BLaER1 (cell line): ENCODE results near the gene OXSR1.
A peak's percentile ranks its signal among the peaks of the same experiment; 100 is the strongest.
"Not testable (repeated sequence)": the region's sequence is repeated elsewhere in the genome, so short reads cannot be mapped to it uniquely, and the experiment has no call there.

ENCODE experiments used
- H3K27ac ChIP-seq: shearing (Covaris generic); formaldehyde crosslinking; 2 replicates; pipeline ENCODE4 v1.8.1; 2022
- H3K27me3 ChIP-seq: shearing (Covaris generic); formaldehyde crosslinking; 2 replicates; pipeline ENCODE4 v1.8.1; 2022
- H3K36me3 ChIP-seq: shearing (Covaris generic); formaldehyde crosslinking; 2 replicates; pipeline ENCODE4 v1.8.1; 2022
- H3K4me1 ChIP-seq: shearing (Covaris generic); formaldehyde crosslinking; 2 replicates; pipeline ENCODE4 v1.8.1; 2022
- H3K4me2 ChIP-seq: shearing (Covaris generic); formaldehyde crosslinking; 2 replicates; pipeline ENCODE4 v1.8.1; 2022
- H3K4me3 ChIP-seq: shearing (Covaris generic); formaldehyde crosslinking; 2 replicates; pipeline ENCODE4 v1.8.1; 2022
- H3K9ac ChIP-seq: shearing (Covaris generic); formaldehyde crosslinking; 2 replicates; pipeline ENCODE4 v1.8.1; 2022
- H3K9me3 ChIP-seq: shearing (Covaris generic); formaldehyde crosslinking; 2 replicates; pipeline ENCODE4 v1.8.1; 2022
- H4K20me1 ChIP-seq: shearing (Covaris generic); formaldehyde crosslinking; 2 replicates; pipeline ENCODE4 v1.8.1; 2022
- Cebpa-rat ChIP-seq: shearing (Covaris generic); IDR thresholded peaks from 2 replicates; pipeline ENCODE4 v1.8.1; 2022

The OXSR1 gene

DNA sequence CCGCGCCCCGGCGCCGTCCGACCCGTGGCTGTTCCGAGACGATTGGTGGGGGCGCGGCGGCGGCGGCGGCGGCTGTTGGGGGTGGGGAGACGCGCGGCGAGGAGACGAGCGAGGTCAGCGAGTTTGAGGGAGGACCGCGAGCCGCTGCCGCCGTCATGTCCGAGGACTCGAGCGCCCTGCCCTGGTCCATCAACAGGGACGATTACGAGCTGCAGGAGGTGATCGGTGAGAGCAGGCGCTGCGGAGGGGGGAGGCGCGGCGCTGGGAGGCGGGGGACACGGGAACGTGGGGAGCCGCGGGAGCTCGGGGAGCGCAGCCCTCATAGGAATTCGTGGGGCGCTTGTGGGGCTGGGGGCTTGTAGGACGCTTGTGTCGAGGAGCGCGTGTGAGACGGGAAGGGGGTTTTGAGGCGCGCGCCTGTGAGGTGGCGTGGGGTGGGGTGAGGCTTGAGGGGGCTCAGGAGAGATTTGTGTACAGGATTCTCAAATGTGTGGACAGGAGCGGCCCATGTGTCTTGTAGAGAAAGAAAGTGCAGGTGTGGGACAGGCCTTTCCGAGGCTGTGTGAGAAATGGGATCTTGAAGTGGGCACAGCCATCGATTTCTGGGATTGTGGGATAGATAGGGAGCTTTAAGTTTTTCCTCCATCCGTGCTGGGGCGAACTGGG, 518 bp downstream of the OXSR1 start:
- Histone ChIP-seq H3K9me3 (no peaks in the 10 kb centered on the region), H3K4me2 (peak overlapping the region; percentile 98), H4K20me1 (peaks cover 47% of the 10 kb centered on the region), H3K4me1 (peaks cover 36% of the 10 kb centered on the region), H3K36me3 (0 out of 2 replicates have a peak, but pooled peaks cover 5% of the 10 kb centered on the region), H3K9ac (peak overlapping the region; percentile 97), H3K4me3 (peak overlapping the region; percentile 97), H3K27me3 (no peaks in the 10 kb centered on the region), H3K27ac (peak overlapping the region; percentile 99)
- no peak for TF ChIP-seq Cebpa-rat

DNA sequence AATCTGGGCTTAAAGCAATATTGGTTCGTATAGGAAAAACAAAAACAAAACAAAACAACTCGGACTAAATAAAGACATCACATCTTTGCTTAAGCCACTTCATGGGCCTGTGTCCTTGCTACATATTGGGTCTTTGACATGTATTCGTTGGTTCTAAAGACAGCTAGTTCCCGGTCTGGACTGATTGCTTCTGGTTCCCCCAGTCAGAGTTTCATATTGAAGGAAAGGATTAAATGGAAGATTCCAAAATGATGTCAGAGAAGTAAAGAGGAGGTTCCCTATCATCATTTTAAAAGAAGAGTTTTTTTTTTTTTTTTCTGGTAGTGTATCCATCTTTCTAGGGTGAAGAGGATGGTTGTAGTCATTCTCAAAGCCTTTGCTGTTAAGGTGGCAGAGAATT, 2.3 kb downstream of the OXSR1 start:
- peaks cover 65% of the 10 kb centered on the region for H4K20me1 ChIP-seq
- no peaks in the 10 kb centered on the region for H3K27me3 ChIP-seq
- H3K4me2 ChIP-seq, result peak overlapping the region; percentile 98
- peaks cover 36% of the 10 kb centered on the region for H3K4me1 ChIP-seq
- 0 out of 2 replicates have a peak, but pooled peaks cover 5% of the 10 kb centered on the region for H3K36me3 ChIP-seq
- H3K4me3 ChIP-seq, result no peak overlapping the region
- H3K9me3 ChIP-seq, result no peaks in the 10 kb centered on the region
- H3K9ac ChIP-seq, result no peak overlapping the region
- no peak for TF ChIP-seq Cebpa-rat
- H3K27ac ChIP-seq, result no peak overlapping the region

DNA sequence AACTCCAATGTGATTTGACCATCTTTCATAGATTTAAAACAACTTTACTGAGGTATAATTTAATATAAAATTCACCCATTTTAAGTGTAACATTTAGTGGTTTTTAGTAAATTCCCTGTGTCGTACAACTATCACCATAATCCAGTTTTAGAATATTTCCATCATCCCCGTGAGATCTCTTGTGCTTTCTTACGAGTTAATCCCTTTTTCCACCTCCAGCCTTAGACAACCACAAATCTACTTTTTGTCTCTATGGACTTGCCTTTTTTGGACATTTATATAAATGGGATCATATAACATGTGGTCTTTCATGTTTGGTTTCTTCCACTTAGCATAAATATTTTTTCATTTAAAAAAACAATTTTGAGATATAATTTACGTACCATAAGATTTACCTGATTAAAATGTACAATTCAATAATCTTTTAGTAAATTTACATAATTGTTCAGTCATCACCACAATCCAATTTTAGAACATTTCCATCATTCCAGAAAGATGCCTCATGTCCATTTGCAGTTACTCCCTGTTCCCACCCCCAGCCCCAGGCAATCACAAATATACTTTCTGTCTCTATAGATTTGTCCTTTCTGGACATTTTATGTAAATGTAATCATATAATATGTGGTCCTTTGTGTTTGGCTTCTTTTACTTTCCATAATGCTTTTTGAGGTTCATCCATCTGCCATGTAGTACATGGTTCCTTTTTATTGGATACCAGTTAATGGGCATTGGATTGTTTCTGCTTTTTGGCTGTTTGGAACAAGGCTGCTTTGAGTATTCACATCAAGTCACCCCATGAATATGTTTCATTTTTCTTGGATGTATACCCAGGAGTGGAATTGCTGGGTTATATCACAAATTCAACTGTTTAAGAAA, 3.1 kb downstream of the OXSR1 start:
- no peak overlapping the region for H3K27ac ChIP-seq
- H3K27me3 ChIP-seq, result no peaks in the 10 kb centered on the region
- peaks cover 73% of the 10 kb centered on the region for H4K20me1 ChIP-seq
- TF ChIP-seq Cebpa-rat, result no peak
- H3K4me1 ChIP-seq, result peaks cover 36% of the 10 kb centered on the region
- H3K9me3 ChIP-seq, result no peaks in the 10 kb centered on the region
- H3K4me2 ChIP-seq, result 0 out of 2 replicates have a peak overlapping the region, but pooled peaks have one; percentile 98
- no peak overlapping the region for H3K4me3 ChIP-seq
- H3K9ac ChIP-seq, result no peak overlapping the region
- H3K36me3 ChIP-seq, result 0 out of 2 replicates have a peak, but pooled peaks cover 5% of the 10 kb centered on the region

DNA sequence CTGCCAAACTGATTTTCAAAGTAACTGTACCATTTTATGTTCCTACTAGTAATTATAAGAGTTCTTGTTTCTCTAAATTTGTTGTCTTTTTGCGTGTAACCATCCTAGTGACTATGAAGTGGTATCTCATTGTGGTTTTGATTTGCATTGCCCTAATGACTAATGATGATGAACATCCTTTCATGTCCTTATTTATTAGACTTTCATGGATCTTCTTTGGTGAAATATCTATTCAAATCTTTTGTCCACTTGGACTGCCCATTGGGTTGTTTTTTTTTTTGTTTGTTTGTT, 3.6 kb downstream of the OXSR1 start:
- H3K4me3 ChIP-seq, result no peak overlapping the region
- no peak overlapping the region for H3K27ac ChIP-seq
- no peaks in the 10 kb centered on the region for H3K27me3 ChIP-seq
- H3K4me1 ChIP-seq, result peaks cover 34% of the 10 kb centered on the region
- peaks cover 78% of the 10 kb centered on the region for H4K20me1 ChIP-seq
- no peak overlapping the region for H3K9ac ChIP-seq
- H3K4me2 ChIP-seq, result no peak overlapping the region
- no peaks in the 10 kb centered on the region for H3K9me3 ChIP-seq
- TF ChIP-seq Cebpa-rat, result no peak
- H3K36me3 ChIP-seq, result 0 out of 2 replicates have a peak, but pooled peaks cover 5% of the 10 kb centered on the region

DNA sequence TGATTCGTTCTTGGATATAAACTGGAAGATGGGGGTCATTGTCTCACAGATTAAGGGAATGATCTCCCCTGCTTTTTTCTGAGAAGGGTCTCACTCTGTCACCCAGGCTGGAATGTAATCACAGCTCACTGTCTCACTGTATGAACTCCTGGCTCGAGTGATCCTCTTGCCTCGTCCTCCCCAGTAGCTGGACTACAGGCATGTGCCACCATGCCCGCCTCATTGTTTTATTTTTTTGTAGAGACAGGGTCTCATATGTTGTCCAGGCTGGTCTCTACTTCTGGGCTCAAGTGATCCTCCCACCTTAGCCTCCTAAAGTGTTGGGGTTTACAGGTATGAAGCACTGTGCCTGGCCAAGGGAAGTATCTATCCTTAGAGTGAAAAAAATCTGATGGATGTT, 5.4 kb downstream of the OXSR1 start:
- Histone ChIP-seq H3K36me3 (0 out of 2 replicates have a peak, but pooled peaks cover 5% of the 10 kb centered on the region), H4K20me1 (peaks cover 96% of the 10 kb centered on the region), H3K4me3 (no peak overlapping the region), H3K27ac (no peak overlapping the region), H3K27me3 (no peaks in the 10 kb centered on the region), H3K9me3 (no peaks in the 10 kb centered on the region), H3K4me2 (no peak overlapping the region), H3K9ac (no peak overlapping the region), H3K4me1 (peaks cover 28% of the 10 kb centered on the region)
- no peak for TF ChIP-seq Cebpa-rat

DNA sequence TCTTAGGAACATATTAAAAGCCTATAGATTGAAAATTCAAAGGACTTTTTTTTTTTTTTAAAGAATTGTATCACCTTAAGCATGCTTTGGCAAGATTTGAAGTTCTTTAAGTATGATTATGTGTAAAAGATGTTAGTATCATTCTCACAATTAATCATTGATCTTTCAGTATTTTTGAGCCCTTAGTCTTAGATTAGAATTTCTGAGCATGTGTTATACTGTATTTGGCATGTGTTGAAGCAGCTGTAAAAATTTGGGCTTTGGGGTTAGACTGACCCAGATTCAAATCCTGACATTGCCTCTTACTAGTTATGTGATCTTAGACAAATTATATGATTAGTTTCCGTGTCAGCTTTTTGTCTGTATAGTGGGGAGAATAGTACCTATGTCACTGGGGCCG, 6.3 kb downstream of the OXSR1 start:
- TF ChIP-seq Cebpa-rat, result no peak
- Histone ChIP-seq H3K4me1 (peaks cover 22% of the 10 kb centered on the region), H3K27ac (no peak overlapping the region), H4K20me1 (peaks cover 99% of the 10 kb centered on the region), H3K36me3 (0 out of 2 replicates have a peak, but pooled peaks cover 5% of the 10 kb centered on the region), H3K4me3 (no peak overlapping the region), H3K9me3 (no peaks in the 10 kb centered on the region), H3K4me2 (no peak overlapping the region), H3K27me3 (no peaks in the 10 kb centered on the region), H3K9ac (no peak overlapping the region)

DNA sequence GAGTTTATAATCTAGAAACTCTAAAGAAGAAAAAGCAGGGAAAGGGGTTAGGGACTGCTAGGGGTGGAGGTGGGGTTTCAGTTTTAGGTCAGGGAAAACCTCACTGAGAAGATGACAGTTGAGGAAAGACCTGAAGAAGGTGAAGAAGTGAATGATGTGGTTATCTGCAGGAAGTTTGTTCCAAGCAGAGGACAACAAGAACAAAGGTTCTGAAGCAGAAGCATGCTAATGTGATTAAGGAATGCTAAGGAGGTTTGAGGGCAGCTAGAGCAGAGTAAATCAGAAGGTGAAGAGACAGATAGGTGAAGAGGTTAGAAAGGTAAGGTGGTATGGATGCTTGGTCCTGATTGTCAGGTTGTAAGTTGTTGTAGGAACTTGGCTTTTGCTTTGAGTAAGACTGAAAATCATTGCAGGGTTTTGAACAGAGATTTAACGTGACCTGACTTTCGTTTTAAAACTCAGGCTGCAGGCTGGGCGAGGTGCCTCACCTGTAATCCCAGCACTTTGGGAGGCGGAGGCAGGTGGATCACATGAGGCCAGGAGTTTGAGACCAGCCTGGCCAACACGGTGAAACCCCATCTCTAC, 8.6 kb downstream of the OXSR1 start:
- Histone ChIP-seq H4K20me1 (peaks cover 100% of the 10 kb centered on the region), H3K4me2 (no peak overlapping the region), H3K9ac (no peak overlapping the region), H3K9me3 (no peaks in the 10 kb centered on the region), H3K36me3 (peaks cover 20% of the 10 kb centered on the region), H3K4me3 (no peak overlapping the region), H3K27me3 (no peaks in the 10 kb centered on the region), H3K4me1 (no peaks in the 10 kb centered on the region; the same call in 1 of the 2 replicates), H3K27ac (no peak overlapping the region)
- TF ChIP-seq Cebpa-rat, result no peak

DNA sequence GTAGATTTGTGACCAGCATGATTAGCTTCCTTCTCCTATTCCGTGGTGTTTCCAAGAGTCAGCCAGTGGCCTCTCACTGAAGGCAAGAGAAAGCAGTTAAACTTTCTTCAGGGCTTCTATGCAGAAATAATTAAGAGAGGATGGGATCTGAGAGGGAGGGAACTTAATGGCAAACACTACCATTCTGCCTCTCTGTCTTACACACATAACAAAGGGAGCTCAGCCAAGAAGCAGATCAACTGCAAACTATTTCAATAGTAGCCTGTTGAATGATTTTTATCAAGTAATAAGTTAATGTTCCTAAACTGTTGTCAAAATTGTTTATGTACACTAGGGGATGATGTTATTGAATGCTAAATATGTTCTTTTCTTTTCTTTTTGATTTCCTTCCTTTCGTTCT, 11.8 kb downstream of the OXSR1 start:
- Histone ChIP-seq H3K4me1 (no peaks in the 10 kb centered on the region; the same call in 1 of the 2 replicates), H3K9me3 (no peaks in the 10 kb centered on the region), H4K20me1 (peaks cover 100% of the 10 kb centered on the region), H3K4me3 (no peak overlapping the region), H3K4me2 (no peak overlapping the region), H3K27me3 (no peaks in the 10 kb centered on the region), H3K27ac (no peak overlapping the region), H3K9ac (no peak overlapping the region), H3K36me3 (peaks cover 43% of the 10 kb centered on the region)
- no peak for TF ChIP-seq Cebpa-rat

DNA sequence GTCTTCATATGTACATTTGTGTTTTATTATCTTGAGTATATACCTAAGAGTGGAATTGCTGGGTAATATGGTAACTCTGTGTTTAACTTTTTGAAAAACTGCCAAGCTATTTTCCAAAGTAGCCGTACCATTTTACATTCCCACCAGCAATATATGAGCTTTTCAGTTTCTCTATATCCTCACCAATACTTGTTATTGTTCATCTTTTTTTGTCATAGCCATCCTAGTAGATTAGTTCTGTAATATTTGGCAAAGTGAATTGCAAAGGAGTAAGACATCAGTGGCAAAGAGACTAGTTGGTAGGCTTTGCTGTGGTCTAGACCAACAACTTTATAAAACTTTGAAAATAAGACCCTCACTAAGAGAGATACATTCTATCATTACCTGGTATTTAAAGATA, 21.4 kb downstream of the OXSR1 start:
- no peak overlapping the region for H3K4me2 ChIP-seq
- H3K9me3 ChIP-seq, result peaks cover 25% of the 10 kb centered on the region
- H4K20me1 ChIP-seq, result peaks cover 12% of the 10 kb centered on the region
- H3K4me1 ChIP-seq, result no peaks in the 10 kb centered on the region
- no peak overlapping the region; the same call in 1 of the 2 replicates for H3K4me3 ChIP-seq
- H3K27ac ChIP-seq, result no peak overlapping the region
- no peaks in the 10 kb centered on the region for H3K27me3 ChIP-seq
- no peak for TF ChIP-seq Cebpa-rat
- no peak overlapping the region for H3K9ac ChIP-seq
- peaks cover 86% of the 10 kb centered on the region for H3K36me3 ChIP-seq

DNA sequence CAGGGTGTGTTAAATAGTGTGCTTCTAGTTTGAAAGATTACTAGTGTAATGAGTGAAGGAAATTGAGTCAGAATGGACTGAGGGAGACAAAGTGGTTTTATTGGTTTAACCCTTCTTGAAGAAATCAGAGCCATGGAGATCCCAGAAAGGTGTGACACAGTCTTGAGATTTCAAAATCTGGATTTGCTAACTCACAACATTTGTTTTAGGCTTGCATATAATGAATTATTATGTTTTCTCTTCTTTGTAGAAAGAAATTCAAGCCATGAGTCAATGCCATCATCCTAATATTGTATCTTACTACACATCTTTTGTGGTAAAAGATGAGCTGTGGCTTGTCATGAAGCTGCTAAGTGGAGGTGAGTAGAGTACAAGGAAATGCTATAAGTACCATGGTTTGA, 25.1 kb downstream of the OXSR1 start:
- Histone ChIP-seq H3K27me3 (no peaks in the 10 kb centered on the region), H3K36me3 (peaks cover 76% of the 10 kb centered on the region)

DNA sequence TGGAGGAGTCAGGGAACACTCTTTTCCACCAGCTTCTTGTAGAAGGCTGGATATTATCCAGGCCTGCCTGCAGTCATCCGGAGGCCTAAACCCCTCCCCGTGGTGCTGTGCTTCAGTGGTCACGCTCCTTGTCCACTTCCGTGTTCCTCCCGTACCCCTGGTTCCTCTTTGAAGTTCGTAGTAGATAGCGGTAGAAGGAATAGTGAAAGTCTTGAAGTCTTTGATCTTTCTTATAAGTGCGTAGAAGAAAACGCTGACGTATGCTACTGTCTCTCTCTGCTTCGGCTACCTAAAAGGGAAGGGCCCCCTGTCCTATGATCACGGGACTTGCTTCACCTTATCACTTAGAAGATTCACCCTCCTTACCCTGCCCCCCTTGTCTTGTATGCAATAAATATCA, 37.6 kb downstream of the OXSR1 start:
- H3K4me3 ChIP-seq, H3K9me3 ChIP-seq, H3K27ac ChIP-seq, H3K9ac ChIP-seq, H3K4me2 ChIP-seq, H3K27me3 ChIP-seq: not testable (repeated sequence)
- peaks cover 14% of the 10 kb centered on the region for H3K4me1 ChIP-seq
- H3K36me3 ChIP-seq, result peaks cover 78% of the 10 kb centered on the region
- H4K20me1 ChIP-seq, result peaks cover 36% of the 10 kb centered on the region

More for the DNA sequence above, 25.1 kb downstream of the OXSR1 start:
- Histone ChIP-seq H4K20me1 (no peaks in the 10 kb centered on the region), H3K9me3 (peaks cover 15% of the 10 kb centered on the region), H3K4me2 (no peak overlapping the region), H3K27ac (no peak overlapping the region), H3K4me3 (no peak overlapping the region), H3K9ac (no peak overlapping the region), H3K4me1 (no peaks in the 10 kb centered on the region)
- TF ChIP-seq Cebpa-rat, result no peak
